ENCODE measurements around the gene SCLT1. TPM values are rescaled to one million over a fixed set of nuclear protein-coding genes. Genes with fewer than 3 reads are reported as not detected.

The SCLT1 gene
- total RNA-seq, 1 experiment from 2014 or later, result 11.3 TPM

- no peak overlapping the region for H3K27ac Mint-ChIP-seq
- no peak overlapping the region for H4K8ac ChIP-seq (replicated peaks; ENCODE audit: insufficient read length, low read depth, low read length)
- H2BK20ac ChIP-seq (ENCODE audit: low read depth, low read length, poor library complexity, severe bottlenecking), result no peak overlapping the region
- H3K9ac ChIP-seq (ENCODE audit: extremely low read depth, insufficient read length, low read length), result no peak overlapping the region
- H4K91ac ChIP-seq (ENCODE audit: insufficient read length, low read depth, low read length), result no peak overlapping the region
- H3K27ac ChIP-seq (ENCODE audit: insufficient read length, low read depth, low read length), result no peak overlapping the region
- no peak overlapping the region for H2BK15ac ChIP-seq (ENCODE audit: low read depth, low read length)
- H3K4me1 Mint-ChIP-seq, result peaks cover 0 to 4% of the 10 kb centered on the region in 2 experiments; a peak in 1 of 4 replicates
- no peak overlapping the region for H2BK120ac ChIP-seq (ENCODE audit: low read depth, low read length, poor library complexity, severe bottlenecking)
- no peak overlapping the region for H2AK5ac ChIP-seq (ENCODE audit: insufficient read length, low read length)
- no peaks in the 10 kb centered on the region for H3K27me3 Mint-ChIP-seq (ENCODE audit: low read depth)
- no peak overlapping the region for H4K5ac ChIP-seq (ENCODE audit: insufficient read length, low read depth, low read length)
- TF ChIP-seq CTCF (conservative IDR thresholded peaks at IDR 0.05), result no peak
- H3K27me3 ChIP-seq (ENCODE audit: insufficient read depth, low read length), result no peaks in the 10 kb centered on the region
- no peaks in the 10 kb centered on the region; the same call in 1 of the 2 replicates for H3K4me1 ChIP-seq (ENCODE audit: insufficient read depth, low read length)
- H2BK5ac ChIP-seq (ENCODE audit: insufficient read length, low read length), result no peak overlapping the region
- H3K4me3 Mint-ChIP-seq, result no peak overlapping the region
- H3K4ac ChIP-seq (ENCODE audit: low read depth, low read length), result no peak overlapping the region
- H3K56ac ChIP-seq (ENCODE audit: insufficient read length, low read depth, low read length), result no peak overlapping the region
- no CpG with 5 or more reads among the region's 2 CpGs for WGBS (ENCODE audit: extremely low coverage, insufficient read length, low lambda C conversion rate)
- no peaks in the 10 kb centered on the region for H3K9me3 Mint-ChIP-seq
- H3K23me2 ChIP-seq (ENCODE audit: insufficient read length, low read depth, low read length, poor library complexity, severe bottlenecking), result no peaks in the 10 kb centered on the region
- H3K14ac ChIP-seq (ENCODE audit: insufficient read depth, low read length), result no peak overlapping the region
- H3K79me1 ChIP-seq (ENCODE audit: insufficient read depth, low read depth, low read length, poor library complexity, severe bottlenecking), result no peaks in the 10 kb centered on the region
- H3K23ac ChIP-seq (ENCODE audit: insufficient read length, low read depth, low read length), result no peak overlapping the region
- H3K4me2 ChIP-seq (ENCODE audit: insufficient read depth, insufficient read length, low read length), result no peak overlapping the region
- no peak overlapping the region for H2AFZ ChIP-seq (ENCODE audit: low read length)
- no peaks in the 10 kb centered on the region for H4K20me1 ChIP-seq (ENCODE audit: control insufficient read depth, insufficient read depth, insufficient read length)
- no peak overlapping the region for H2BK12ac ChIP-seq (ENCODE audit: insufficient read length, low read depth, low read length)
- H3K79me2 ChIP-seq (ENCODE audit: insufficient read depth, low read length), result no peaks in the 10 kb centered on the region
- H3K18ac ChIP-seq (ENCODE audit: insufficient read length, low read depth, low read length), result no peak overlapping the region
- no peak for DNase-seq
- no peak overlapping the region for H3T11ph ChIP-seq (ENCODE audit: low read length)
- H3K36me3 Mint-ChIP-seq (ENCODE audit: insufficient read depth in 1 of 3, low read depth in 3 of 3), result peaks cover 0 to 6% (median 3%) of the 10 kb centered on the region in 3 experiments; a peak in 5 of 7 replicates
- no peaks in the 10 kb centered on the region for H3K9me3 ChIP-seq (ENCODE audit: control insufficient read depth, low read depth, low read length)
Observed at GRCh38 chr4:129040471-129040870, 52.9 kb downstream of the SCLT1 start.
